Mucosa of gallbladder (tissue), 1 donor: ENCODE results near the gene SERTAD4. TPM values are rescaled to one million over a fixed set of nuclear protein-coding genes. Genes with fewer than 3 reads are reported as not detected.
"Not testable (repeated sequence)": the region's sequence is repeated elsewhere in the genome, so short reads cannot be mapped to it uniquely, and the experiment has no call there.

ENCODE experiments used
- DNase-seq: peaks from one replicate; pipeline ENCODE4 v3.0.0-alpha.2; 2020; ENCODE audit warnings: low spot score
- total RNA-seq: library from RNA; stranded (reverse); gene quantifications from one replicate; pipeline ENCODE4 v1.2.1, GENCODE V29; 2021
- donor health status: DM: no; HTN: no; CAD: no.

SERTAD4 gene
- 2.6 TPM for total RNA-seq

GRCh38 chr1:210232511-210233215 lies at the start of gene SERTAD4:
Gene SERTAD4 (plus strand): TSS chr1:210232796. CDS start chr1:210237961, 5,165 bp downstream.
- DNase-seq = peak; percentile 45

DNA sequence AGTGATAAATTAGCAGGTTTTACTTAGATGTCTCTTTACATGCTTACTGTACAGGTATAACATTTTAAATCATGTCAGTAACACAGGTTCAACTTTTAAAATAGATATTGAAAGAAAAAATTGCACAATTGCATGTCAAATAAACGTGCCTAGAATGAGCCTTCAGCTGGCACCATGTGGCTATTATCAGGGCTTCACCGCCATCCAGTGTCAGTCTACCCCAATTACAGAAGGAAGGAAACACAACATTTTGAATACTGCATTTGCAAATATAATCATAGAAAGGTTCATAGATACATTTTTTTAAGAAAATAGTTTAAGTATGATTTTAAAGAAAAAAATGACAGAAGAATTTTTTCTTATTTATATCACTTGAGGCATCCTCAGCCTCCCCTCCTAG lies 47.5 kb upstream of the SERTAD4 start:
- DNase-seq = no peak

DNA sequence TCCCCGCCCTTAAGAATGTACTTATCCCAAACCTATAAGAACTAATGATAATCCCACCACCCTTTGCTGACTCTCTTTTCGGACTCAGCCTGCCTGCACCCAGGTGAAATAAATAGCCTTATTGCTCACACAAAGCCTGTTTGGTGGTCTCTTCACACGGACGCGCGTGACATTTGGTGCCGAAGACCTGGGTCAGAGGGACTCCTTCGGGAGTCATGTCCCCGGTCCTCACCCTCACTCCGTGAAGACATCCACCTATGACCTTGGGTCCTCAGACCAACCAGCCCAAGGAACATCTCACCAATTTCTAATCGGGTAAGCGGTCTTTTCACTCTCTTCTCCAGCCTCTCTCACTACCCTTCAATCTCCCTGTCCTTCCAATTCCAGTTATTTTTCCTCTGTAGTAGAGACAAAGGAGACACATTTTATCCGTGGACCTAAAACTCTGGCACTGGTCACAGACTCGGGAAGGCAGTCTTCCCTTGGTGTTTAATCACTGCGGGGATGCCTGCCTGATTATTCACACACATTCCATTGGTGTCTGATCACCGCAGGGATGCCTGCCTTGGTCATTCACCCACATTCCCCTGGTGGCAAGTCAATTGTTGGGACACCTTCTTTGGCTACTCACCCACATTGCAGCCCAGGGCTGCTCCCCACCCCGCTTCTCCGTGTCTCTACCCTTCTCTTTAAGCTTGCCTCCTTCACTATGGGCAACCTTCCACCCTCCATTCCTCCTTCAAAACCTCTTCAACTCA lies 44.6 kb upstream of the SERTAD4 start:
- DNase-seq = not testable (repeated sequence)

DNA sequence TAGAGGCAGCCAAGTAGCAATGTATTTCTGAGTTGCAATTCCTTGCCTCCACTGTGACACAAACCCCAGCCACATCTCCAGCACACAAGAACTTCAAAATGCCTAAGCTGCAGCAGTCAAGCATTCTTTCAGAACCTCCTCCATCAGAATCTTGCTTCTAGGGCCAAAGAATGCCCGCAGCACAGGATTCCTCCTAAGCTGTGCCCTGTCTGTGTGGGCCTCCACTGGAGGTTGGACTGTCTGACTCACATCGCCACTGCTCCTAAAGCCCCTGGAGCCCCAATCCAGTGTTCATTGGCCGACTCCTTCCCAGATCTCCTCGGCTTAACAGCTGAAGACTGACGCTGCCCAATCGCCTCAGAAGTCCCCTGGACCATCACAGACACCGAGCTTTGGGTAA lies 43.2 kb upstream of the SERTAD4 start:
- DNase-seq = no peak

DNA sequence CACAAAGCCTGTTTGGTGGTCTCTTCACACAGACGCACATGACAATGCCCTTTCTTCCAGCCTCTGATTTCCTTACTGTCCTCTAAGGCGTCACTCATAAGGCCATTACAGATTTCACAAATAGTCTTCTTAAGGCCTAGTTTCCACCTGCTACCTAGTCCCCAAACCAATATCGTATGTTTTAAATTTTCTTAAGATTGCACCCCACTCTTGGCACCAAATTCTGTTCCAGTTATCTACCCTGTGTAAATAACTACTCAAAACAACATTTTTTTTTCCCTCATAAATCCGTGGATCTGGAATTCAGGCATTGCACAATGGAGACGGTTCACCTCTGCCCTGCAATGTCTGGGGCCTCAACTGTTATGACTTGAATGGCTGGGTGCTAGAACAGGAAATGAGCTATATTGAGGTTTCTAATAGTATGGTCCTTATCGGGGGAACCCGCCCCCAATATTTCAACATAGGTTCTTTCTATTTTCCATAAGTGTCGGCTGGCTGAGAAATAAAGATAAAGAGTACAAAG lies 36.9 kb upstream of the SERTAD4 start:
- DNase-seq = no peak

- DNase-seq = not testable (repeated sequence)
These were observed 36.3 kb upstream of the SERTAD4 start for GRCh38 chr1:210196266-210196665.

GRCh38 chr1:210198840-210199239 lies 33.8 kb upstream of the SERTAD4 start:
- DNase-seq = no peak

- DNase-seq = no peak
These were observed 32.4 kb upstream of the SERTAD4 start for GRCh38 chr1:210200124-210200736.

GRCh38 chr1:210201681-210202080 lies 30.9 kb upstream of the SERTAD4 start:
- no peak for DNase-seq

DNA sequence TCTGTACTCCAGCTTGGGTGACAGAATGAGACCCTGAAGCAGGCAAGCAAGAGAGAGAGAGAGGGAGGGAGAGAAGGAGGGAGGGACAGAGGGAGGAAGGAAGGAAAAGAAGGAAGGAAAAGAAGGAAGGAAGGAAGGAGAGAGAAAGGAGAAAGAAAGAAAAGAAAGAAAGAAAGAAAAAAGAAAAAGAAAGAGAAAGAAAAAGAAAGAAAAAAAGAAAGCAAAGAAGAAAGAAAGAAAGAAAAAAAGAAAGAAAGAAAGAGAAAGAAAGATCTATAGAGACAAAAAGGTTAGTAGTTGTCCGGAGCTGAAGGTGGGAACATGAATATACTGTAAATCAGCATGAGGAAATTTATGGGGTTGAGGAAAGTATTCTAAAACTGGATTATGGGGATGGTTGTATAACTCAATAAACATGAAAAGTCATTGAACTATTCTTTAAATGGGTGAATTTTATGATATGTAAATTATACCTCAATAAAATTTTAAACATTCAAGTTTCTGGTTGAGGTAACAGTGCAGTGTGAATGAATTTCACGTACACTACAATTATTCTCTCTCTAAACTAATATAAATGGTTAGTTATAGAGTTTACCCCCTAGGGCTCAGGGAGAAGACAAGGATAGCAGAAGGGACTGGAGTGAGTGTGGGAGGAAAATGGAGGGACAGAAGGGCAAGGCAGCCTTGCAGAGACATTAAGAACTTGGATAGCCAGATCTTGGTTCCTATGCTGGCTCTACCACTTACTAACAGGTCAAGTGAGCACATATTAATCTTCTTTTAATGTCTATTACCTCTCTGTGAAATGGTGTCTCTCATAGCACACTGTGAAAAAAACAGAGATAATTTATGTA lies 24.8 kb upstream of the SERTAD4 start:
- no peak for DNase-seq

- no peak for DNase-seq
These were observed 19.3 kb upstream of the SERTAD4 start for GRCh38 chr1:210213335-210213734.

DNA sequence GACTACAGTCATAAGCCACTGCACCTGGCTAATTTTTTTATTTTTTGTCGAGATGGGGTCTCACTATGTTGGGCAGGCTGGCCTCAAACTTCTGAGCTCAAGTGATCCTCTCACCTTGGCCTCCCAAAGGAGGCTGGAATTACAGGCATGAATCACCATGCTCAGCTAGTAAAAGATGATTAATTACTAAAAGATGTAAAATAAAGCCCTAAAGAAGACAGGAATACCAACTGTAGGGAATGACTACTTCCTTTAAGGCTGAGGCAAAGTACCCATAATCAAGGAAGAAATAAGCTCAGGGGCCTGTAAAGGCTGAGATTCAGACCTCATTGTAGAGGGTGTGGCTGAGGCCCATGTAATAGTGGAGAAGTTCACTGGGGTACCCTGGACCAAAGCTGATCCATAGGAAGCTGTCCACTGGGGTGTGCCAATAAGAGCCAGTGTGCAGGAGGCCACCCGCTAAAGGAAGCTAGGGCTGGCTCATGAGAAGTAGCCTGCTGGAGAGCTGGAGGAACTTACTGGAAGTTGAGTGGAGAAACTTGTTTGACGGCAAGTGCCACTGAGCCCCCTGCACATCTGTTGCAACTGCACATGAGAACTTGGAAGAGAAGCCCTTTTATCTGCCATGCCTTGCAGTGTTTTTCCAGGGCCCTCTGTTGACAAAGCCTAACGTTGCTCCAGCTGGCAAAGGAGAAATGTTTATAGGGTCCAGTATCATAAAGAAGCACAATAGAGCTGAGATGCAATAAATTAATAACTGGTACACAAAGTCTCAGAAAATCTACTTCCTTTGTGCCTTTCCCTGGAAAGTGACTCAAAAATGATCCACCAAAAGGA lies 17.8 kb upstream of the SERTAD4 start:
- no peak for DNase-seq

- DNase-seq = no peak
These were observed 15.1 kb upstream of the SERTAD4 start for GRCh38 chr1:210217482-210217881.

GRCh38 chr1:210218047-210218446 lies 14.5 kb upstream of the SERTAD4 start:
- DNase-seq = no peak

DNA sequence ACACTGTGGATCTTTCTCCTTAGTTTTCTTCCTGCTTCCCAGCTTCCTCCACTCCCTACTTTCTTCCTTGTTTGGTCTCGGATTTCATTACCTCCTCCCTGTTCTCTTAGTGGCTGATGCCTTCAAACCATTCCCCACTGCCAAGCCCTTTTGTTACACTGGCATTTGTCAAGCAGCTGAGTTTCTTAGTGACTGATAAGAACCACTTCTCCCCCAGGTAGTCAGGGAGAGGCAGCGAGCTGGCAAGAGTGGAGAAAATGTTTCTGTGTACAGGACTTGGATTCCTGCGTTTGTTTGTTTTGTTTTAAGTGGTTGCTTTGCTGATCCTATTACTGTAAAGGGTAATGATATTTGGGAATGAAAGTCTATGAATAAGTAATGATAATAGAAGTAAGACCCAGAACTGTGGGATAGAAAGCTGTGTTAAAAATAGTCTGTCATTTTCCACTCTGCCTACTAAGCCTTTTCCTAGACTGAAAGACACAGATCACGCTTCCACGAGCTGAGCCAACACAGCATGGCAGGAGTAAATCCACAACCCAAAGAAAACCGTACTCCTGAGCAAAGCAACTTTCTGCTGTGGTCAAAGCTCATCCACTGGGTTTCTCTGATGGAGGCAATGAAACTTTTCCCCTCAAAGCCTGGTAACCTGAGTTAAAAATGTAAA lies 10.1 kb upstream of the SERTAD4 start:
- DNase-seq = peak; percentile 71

DNA sequence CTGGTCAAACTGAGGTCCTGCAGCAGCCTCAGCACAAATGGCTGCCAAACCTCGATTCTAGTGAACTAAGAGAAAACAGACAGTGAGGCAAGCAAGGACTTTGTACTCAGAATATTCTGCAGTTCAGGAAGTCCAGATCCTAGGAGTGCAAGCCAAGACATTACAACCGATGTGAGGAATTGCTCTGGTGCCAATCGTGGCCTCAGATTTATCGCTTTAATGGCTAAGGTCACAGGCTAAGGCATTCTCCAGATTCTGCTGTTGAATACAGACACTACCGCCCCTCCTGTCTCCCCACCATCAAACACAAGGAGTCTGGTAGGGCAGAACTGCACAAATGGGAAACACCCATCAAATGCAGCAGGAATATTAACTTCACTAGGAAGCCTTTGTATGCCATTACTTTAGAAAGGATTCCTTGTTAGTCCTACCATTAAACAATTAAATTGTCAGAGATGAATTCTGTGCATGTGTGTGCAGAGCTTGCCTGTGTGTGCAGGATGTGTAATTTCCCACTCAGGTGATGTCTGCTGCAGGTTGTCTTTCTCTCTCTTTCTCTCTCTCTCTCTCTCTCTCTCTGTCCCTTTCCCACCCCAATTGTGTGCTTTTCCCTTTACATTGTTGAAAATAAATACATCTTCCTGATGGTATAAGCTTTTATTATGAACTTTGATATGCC lies 9.2 kb upstream of the SERTAD4 start:
- DNase-seq = peak; percentile 64

DNA sequence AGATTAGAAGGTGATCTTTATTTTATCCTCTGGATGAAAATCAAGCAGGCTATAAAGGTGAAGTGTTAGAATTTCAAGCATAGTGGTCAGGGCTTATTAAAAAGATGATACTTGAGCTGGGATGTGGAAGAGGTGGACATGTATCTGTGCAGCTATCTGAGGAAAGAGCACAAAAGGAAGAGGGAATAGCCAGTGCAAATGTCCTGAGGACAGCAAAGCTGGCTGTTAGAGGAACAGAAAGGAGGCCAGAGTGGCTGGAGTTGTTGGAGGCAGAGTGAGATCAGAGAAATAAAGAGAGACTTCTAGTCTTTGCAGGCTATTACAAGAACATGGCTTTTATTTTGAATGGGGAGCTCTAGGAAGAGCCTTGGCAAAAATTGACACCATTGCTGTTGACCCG lies 4.4 kb upstream of the SERTAD4 start:
- DNase-seq = no peak

- no peak for DNase-seq
These were observed 2.4 kb upstream of the SERTAD4 start for GRCh38 chr1:210230149-210230695.

GRCh38 chr1:210231846-210232510 lies 618 bp upstream of the SERTAD4 start:
- DNase-seq = no peak
